Measurements from ENCODE around the gene RNF175.

RNF175 gene

DNA sequence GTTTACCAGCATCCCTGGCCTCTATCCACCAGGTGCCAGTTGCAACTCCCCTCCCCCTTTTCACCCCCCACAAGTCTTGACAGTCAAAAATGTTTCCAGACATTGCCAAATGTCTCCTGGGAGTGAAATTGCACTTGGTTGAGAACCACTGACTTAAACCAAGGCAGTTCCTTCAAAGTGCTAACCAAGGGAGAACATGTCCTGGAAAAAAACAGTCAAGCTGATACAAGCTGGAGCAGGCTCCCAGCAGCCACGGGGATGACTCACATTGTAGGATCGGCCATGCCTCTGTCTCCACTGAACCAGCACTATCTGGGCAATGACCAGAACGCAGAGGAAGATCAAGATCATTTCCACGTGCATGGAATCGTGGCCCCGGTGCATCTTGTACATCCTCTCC, 11.4 kb downstream of the RNF175 start:
- DNase-seq (ENCODE audit: low read depth) = peak; percentile 38

DNA sequence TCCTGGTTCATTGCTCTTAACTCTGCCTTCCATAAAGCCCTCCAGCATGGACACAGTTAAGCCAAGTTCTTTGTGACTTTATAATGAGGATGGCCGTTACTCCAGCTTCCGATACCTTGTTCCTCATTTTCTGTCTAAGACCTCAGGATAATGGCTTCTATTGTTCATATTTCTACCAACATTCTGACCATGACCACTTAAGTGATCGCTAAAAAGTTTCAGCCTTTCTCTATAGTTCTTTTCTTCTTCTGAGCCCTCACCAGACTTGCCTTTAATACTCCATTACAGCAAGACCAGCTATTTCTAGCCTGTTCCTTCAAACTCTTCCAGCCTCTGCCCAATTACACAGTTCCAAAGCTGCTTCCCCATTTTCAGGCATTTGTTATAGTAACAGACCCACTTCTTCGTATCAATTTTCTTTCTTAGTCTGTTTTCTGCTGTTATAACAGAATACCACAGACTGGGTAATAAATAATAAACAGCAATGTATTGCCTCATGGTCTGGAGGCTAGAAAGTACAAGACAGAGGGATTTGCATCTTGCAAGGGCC, 12.3 kb downstream of the RNF175 start:
- DNase-seq (ENCODE audit: low read depth) = no peak

DNA sequence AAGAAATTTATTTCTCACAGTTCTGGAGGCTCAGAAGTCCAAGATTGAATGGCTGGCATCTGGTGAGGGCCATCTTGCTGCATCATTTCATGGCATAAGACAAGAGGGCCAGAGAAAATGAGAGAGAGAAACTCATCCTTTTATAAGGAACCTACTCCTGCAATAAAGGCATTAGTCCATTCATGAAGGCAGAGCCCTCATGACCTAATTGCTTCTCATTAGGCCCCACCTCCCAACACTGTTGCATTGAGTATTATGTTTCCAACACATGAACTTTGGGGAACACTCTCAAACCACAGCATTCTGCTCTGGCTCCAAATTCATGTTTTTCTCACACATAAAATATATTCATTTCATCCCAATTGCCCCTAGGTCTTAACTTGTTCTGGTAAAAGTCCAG, 14.2 kb downstream of the RNF175 start:
- DNase-seq (ENCODE audit: low read depth) = no peak

DNA sequence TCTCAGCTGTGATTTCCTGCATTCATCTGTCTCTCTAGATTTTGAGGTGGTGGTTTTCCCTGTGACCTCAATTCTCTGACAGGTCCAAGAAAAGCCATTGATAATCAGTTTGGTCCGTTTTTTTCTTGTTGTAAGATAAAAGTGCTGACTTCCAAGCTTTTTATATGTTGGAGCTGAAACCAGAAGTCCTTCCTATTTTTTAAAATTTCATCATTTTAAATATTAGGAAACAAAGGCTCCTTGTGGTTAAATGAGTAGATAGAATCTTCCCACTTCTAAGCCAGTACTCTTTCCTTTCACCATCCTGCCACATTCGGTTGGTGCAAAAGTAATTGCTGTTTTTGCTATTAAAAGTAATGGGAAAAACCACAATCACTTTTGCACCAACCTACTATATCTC, 18.3 kb downstream of the RNF175 start:
- DNase-seq (ENCODE audit: low read depth) = no peak

DNA sequence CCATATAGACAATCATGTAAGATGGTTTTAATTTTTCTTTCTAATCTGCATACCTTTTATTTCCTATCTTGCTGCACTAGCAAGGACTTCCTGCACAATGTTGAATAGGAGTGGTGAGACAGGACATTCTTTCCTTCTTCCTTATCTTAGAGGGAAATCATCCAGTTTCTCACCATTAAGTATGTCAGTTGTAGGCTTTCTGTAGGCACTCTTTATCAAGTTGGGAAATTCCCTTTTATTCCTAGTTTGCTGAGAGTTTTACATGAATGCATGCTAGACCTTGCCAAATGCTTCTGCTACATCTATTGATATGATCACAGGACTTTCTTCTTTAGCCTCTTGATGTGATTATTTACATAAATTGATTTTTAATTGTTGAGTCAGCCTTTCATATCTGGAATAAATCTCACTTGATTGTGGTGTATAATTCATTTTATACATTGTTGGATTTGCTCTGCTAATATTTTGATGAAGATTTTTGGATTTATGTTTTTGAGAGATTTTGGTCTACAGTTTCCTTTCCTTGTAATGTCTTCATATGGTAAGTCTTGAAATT, 23.8 kb downstream of the RNF175 start:
- no peak for DNase-seq (ENCODE audit: low read depth)

DNA sequence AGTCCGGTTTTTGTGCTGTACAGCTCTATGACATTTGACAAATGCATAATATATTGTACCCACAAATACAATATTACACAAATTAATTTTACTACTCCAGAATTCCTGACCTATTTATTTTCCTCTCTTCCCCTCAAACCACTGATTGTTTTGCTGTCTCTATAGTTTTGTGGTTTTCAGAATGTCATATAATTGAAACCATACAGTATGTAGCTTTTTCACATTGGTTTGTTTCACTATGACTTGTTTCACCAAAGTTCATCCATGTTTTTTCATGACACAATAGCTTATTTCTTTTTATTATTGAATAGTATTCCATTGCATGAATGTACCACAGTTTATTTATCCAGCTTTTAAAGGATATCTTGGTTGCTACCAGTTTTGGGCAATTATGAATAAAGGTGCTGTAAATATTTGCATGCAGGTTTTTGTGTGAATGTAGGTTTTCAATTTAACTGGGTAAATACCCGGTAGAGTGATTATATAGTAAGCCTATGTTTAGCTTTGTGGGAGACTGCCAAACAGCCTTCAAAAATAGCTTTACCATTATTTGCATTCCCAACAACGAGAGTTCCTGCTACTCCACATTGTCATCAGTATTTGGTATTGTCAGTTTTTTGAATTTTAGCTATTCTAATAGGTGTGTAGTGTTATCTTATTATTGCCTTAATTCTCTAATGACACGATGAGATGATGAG, 25.9 kb downstream of the RNF175 start:
- no peak for DNase-seq (ENCODE audit: low read depth)

DNA sequence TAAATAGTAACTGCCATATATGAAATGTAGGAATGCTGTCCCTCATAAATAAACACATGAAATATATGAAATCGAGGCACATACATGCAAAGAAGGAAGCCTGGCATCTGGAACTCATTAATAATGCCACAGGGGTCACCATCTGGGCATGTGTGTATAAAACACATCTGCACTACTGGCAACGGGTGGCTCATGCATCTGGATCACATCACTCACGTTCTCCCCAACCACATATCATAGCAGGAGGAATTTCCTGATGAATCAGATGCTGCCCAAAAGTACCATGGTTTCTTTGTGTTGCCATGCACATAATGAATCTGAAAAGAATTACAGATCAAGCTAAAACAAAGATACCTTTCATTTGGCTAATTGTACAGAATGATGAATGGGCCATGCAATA, 28.6 kb downstream of the RNF175 start:
- DNase-seq (ENCODE audit: low read depth) = peak; percentile 87

DNA sequence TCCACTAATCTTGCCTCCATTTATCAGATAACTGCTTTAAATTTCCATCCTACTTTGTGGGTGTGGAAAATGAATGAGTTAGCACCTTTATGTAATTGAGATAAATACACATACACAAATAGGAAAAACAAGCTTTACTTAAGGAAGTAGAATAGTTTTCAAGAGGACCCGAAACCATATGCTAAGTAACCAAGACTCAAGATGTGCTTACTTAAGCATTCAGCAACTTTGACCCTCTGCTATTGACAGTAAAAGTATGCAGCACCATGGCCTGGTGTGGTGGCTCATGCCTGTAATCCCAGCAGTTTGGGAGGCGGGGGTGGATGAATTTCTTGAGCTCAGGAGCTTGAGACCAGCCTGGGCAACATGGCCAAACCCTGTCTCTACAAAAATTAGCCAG, 29.9 kb downstream of the RNF175 start:
- DNase-seq (ENCODE audit: low read depth) = no peak

DNA sequence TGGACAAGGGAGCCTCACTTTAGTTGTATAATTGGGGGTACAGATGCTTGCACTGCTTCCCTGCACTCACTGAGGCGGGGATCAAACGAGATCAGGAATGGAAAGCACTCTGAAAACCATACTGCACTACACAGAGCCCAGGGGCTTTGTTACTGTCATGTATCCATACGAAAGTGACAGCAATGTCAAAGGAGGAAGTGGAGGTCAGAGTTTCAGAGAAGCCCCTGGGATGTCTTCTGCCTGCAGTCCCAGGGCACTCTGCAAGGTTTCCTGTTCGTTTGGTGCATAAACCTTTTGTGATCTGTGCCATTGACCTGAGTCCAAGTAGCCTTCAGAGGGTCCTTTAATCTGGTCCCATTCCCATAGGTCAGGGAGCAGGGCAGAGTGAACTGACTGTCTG, 31.2 kb downstream of the RNF175 start:
- DNase-seq (ENCODE audit: low read depth) = no peak

DNA sequence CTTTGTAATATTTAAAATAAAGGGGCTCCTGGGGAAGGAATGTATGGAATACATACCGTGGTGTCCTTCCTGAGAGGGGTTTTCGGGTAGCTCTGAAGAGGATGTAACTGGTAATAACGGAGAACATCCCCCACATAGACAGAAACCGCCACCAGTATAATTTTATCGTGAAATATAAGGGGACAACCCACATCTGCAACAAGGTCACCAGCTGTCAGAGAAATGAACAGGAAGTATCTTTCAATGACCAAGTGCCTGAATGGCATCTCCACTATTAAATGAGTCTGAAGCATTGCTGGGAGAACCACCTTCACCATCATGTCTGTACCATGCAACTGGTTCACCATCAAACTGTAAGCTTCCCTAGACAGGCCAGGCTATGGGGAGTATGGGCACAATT, 31.7 kb downstream of the RNF175 start:
- DNase-seq (ENCODE audit: low read depth) = no peak

DNA sequence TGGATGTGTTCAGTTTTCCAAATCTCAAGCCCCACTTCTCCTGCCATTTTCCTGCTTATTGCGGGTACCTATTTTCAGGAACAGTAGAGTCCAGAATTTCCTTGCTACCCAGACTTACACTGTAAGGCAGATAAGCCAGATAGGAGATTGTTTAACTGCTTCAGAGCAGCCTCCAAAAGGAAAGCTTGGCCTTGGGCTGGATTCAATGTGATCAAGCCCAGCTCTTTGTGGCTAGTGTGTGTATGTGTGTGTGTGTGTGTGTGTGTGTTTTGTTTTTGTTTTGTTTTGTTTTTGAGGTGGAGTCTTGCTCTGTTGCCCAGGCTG, 34.0 kb downstream of the RNF175 start:
- no peak for DNase-seq (ENCODE audit: low read depth)

DNA sequence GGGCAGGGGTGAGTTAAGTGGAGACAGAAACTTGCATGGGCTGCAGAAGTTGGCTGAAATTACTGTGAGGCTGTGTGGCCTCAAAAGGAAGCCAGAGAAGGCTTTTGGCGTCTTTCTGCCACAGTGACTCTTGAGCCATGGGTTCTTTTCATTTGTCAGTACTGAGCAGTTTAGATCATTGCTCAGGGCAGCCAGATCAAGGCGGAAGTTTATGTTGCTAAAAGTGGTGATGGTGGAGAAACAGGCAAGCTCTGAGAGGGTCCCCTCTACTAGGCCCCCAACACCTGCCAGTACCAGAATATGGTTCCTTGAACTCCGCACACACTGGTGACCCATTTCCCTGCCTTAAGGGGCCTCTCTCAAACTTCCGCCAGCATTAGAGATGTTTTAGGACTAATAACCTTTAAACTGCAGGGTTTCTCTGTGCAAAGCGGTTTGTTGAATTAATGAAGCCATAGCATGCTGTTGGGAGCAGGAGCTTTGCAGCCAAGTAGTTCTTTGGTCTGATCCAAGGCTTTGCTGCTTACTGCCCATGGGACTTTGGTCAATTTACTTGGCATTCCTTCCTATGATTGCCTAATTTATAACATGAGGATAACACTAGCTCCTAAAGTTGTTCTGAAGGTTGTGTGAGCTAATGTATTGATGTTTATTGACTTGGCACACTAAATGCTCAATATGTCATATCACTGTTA, 34.5 kb downstream of the RNF175 start:
- DNase-seq (ENCODE audit: low read depth) = no peak

DNA sequence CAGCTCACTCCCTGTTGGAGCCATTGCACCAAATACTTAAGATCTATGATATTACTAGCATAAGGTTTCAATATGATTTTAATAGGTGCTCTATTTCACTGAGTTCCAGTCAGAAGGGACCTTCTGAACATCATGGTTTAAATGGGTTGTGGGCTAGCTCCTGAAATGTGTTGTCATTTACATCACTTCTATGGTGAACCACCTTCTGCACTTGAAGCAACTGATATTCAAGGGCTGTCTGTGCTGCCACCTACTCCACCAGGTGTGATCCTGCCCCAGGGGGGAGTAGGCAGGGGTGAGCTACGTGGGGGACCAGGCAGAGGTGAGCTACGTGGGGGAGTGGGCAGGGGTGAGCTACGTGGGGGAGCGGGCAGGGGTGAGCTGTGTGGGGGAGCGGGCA, 35.2 kb downstream of the RNF175 start:
- DNase-seq (ENCODE audit: low read depth) = no peak

DNA sequence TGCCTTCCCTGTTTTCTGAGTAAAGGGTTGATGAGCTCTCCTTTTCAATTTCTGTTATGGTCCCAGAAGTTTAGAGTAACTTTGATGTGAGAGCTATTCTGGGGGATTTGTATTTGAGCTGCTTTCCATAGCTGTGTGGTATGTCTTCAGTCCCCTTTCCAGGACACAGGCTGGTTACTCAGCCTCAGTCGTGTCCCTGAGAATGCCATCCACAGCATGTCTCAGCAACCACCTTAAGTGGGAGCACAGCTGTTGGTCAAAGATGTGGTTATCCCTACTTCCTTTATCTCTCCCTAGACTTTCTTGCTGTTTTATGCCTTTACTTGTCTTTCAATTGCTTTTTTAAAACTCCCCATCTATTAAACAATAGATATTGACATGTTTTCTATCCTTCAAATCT, 37.8 kb downstream of the RNF175 start:
- no peak for DNase-seq (ENCODE audit: low read depth)

DNA sequence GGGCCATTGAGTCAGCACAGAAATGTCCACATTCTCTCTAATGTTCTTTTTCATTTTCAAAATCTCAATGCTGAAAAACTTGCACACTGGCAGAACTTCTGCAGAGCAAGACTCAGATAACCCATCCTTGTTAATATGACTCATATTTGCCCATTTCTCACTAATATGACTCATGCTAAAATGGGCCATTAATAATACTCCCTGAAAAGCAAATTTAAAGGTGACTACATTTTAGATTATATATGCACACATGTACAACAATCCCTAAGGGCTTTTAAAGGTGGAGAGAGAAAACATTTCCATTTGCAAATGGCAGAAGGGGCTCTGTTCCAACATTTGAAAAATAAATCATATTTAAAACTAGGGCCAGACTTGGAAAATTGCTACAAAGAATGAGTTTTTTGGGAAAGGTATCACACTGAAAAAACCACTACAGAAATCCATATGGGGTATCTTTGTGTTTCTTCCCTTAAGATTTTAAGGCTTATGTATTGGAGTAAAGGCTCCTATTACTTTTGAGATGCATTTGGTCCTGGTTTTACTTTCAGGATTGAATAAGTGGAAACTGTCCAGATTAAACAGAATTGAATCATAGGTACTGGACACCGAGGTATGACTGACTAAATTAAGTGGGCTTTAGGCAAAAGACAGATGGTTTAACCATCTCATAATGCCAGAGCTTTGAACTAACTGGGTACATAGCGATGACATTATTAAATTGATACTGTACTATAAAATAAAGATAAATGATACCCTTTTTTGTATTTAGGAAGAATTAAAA, 45.8 kb downstream of the RNF175 start:
- no peak for DNase-seq (ENCODE audit: low read depth)

DNA sequence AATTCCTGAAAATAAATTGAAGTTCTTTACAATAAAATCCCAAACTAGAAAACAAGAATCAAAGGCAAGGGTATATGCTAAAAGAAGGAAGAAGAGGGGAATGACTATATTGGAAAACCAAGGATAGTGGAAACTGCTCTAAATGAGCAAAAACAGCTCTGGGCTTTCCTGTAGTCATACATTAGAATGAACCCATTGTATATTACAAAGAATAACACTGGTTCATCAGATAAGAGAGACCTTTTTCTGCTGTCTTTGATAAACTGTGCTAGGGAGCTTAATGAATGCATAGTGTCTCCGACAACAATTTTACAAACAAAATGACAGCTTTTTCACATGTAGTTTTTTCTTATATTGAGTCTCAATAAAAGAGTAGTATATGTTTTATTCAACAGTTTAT, 49.1 kb downstream of the RNF175 start:
- DNase-seq (ENCODE audit: low read depth) = no peak

DNA sequence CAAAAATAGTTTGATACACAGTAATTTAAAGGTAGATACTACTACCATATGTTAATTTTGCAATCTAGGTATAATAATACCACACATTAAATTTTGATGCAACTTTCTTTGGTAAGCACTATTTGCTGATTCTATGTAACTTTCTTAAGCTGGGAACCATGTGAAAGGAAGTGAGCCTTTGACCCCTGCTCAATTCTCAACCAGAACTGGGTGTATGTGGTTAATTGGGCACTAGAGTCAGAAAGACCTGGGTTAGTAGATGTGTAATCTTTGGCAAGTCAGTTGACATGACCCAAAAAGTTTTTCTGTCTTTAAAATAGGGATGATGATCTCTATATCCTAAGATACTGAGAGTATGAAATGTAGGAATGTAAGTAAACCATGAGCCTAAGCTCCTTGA, 53.3 kb downstream of the RNF175 start:
- DNase-seq (ENCODE audit: low read depth) = no peak

DNA sequence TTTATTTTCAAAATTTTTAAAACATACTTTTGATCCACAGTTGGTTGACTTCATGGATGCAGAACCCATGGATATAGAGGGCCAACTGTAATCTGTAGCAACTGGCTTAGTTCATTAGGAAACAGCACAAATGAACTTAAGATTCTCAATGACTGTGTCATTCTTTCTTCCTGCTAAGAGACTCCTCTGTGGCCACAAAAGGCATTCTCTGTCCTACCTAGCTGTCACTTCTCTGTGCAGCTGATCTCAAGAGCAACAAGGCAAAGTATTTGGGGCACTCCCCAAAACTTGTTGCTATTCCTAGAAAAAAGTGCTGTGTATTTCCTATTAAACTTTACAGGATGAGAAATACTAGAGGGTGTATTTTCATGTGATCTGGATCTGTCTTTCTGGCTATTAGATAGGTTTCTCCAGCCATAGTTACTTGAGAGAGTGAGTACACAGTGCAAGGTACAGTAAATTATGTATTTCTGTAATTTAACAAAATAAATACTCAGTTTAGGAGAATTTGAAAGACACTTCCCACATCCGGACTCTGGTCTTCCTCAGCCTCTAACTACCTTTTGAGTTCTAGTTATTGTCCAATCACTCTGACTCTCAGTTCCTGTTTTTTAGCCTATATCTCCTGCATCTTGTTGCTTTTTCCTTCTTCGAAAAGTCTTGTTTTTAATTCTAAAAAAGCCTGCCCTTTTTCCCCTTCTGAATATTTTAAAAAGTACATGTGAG, 53.9 kb downstream of the RNF175 start:
- no peak for DNase-seq (ENCODE audit: low read depth)

DNA sequence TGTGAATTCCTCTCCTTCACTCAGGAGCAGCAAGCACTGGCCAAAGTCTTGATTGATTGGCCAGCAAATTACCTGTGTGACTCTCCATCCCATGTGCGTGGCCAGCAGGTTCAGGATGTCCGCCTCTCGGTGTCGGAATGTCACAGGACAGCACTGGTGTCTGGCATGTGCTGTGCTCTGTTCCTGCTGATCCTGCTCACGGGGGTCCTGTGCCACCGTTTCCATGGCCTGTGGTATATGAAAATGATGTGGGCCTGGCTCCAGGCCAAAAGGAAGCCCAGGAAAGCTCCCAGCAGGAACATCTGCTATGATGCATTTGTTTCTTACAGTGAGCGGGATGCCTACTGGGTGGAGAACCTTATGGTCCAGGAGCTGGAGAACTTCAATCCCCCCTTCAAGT, 55.3 kb downstream of the RNF175 start:
- DNase-seq (ENCODE audit: low read depth) = no peak

DNA sequence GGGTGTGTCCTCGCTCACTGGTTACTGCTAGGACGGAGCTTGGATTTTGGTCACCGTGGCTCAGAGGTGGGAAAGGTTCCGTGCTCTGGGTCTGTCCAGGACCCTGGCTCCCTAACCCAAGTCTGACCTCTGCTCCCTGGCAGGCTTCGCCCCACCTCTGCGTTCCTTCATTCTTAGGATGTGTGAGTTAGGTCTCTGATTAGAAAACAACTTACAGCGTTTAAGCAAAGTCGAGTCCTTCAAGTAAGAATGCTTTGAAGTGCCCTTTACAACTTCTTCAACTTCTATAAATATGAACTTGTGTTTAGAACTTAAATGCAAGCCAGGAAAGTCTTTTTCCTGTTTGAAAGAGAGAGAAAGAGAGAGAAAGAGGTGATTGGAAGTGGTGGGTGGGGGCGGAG, 74.9 kb downstream of the RNF175 start:
- no peak for DNase-seq (ENCODE audit: low read depth)

DNA sequence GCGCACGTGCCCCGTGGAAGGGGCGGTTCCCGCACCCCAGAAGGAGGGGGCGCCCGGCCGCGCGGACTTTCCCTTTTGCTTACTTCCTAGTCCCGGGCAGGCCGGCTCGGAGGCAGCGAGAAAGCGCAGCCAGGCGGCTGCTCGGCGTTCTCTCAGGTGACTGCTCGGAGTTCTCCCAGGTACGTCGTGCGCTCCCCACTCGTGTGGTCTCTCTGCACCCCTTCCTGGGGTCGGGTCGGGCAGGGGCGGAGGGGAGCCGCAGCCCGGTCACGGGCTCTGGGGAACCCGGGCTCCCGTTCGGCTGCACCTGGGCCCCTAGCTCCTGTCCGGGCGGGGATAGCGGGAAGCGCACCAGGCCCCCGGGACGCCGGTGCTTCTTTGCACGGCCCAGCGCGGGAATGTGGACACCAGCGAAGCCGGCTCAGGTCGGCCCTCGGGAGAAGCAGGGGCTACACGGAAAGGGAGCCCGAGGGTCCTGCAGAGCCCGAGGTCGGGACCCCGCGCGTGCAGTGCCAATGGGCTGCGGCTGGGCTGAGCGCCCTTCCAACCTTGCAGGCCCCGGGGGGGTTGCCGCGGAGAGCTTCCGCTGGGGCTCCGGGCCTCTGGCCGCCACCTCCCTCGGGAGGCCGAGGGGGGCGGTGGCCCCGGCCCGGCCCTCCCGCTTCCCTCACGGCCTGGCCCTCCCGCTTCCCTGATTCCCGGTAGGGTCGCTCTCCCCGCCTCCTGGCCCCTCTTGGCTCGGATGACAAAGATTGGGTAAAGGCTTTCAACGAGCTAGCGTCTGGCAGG, 75.4 kb downstream of the RNF175 start, which contains the start of gene TLR2:
TLR2 (plus strand) TSS at position 99 of the 789 bp plus-strand sequence. CDS start 18,628 bp downstream, outside the sequence.
- no peak for DNase-seq (ENCODE audit: low read depth)

All from HS-5 (cell line).